ENCODE data around the gene CTPS1.

Gene CTPS1

GRCh38 chr1:40938393-40938792 lies 41.1 kb upstream of the CTPS1 start:
- Histone ChIP-seq H3K36me3 (ENCODE audit: control insufficient read depth, insufficient read depth, low read length) (no peaks in the 10 kb centered on the region), H3K4me3 (replicated peaks; ENCODE audit: low read depth, low read length) (no peak overlapping the region), H3K27me3 (replicated peaks; ENCODE audit: control insufficient read depth, insufficient read depth, low read length) (no peaks in the 10 kb centered on the region; the same call in 1 of the 2 replicates)
- TF ChIP-seq CTCF (IDR thresholded peaks at IDR 0.05; ENCODE audit: insufficient read depth, low read length, poor library complexity, severe bottlenecking) = no peak
- no peak for DNase-seq (ENCODE audit: extremely low read depth, insufficient read length)

GRCh38 chr1:40939320-40940059 lies 40.0 kb upstream of the CTPS1 start:
- H3K36me3 ChIP-seq (ENCODE audit: control insufficient read depth, insufficient read depth, low read length) = no peaks in the 10 kb centered on the region
- DNase-seq (ENCODE audit: extremely low read depth, insufficient read length) = no peak
- no peak overlapping the region for H3K4me3 ChIP-seq (replicated peaks; ENCODE audit: low read depth, low read length)
- H3K27me3 ChIP-seq (replicated peaks; ENCODE audit: control insufficient read depth, insufficient read depth, low read length) = no peaks in the 10 kb centered on the region
- no peak for TF ChIP-seq CTCF (IDR thresholded peaks at IDR 0.05; ENCODE audit: insufficient read depth, low read length, poor library complexity, severe bottlenecking)

- no peak for DNase-seq (ENCODE audit: extremely low read depth, insufficient read length)
Observed at GRCh38 chr1:40944326-40944725, 35.2 kb upstream of the CTPS1 start.

GRCh38 chr1:40944841-40945430 lies 34.6 kb upstream of the CTPS1 start:
- Histone ChIP-seq H3K27me3 (replicated peaks; ENCODE audit: control insufficient read depth, insufficient read depth, low read length) (no peaks in the 10 kb centered on the region), H3K36me3 (ENCODE audit: control insufficient read depth, insufficient read depth, low read length) (no peaks in the 10 kb centered on the region), H3K4me3 (replicated peaks; ENCODE audit: low read depth, low read length) (no peak overlapping the region)
- DNase-seq (ENCODE audit: extremely low read depth, insufficient read length) = no peak
- TF ChIP-seq CTCF (IDR thresholded peaks at IDR 0.05; ENCODE audit: insufficient read depth, low read length, poor library complexity, severe bottlenecking) = no peak

More at GRCh38 chr1:40944326-40944725, 35.2 kb upstream of the CTPS1 start:
- Histone ChIP-seq H3K27me3 (replicated peaks; ENCODE audit: control insufficient read depth, insufficient read depth, low read length) (no peaks in the 10 kb centered on the region), H3K36me3 (ENCODE audit: control insufficient read depth, insufficient read depth, low read length) (no peaks in the 10 kb centered on the region), H3K4me3 (replicated peaks; ENCODE audit: low read depth, low read length) (no peak overlapping the region)
- TF ChIP-seq CTCF (IDR thresholded peaks at IDR 0.05; ENCODE audit: insufficient read depth, low read length, poor library complexity, severe bottlenecking) = no peak

GRCh38 chr1:40945491-40945973 lies 34.0 kb upstream of the CTPS1 start:
- no peaks in the 10 kb centered on the region for H3K36me3 ChIP-seq (ENCODE audit: control insufficient read depth, insufficient read depth, low read length)
- no peak for DNase-seq (ENCODE audit: extremely low read depth, insufficient read length)
- H3K27me3 ChIP-seq (replicated peaks; ENCODE audit: control insufficient read depth, insufficient read depth, low read length) = no peaks in the 10 kb centered on the region
- TF ChIP-seq CTCF (IDR thresholded peaks at IDR 0.05; ENCODE audit: insufficient read depth, low read length, poor library complexity, severe bottlenecking) = no peak
- no peak overlapping the region for H3K4me3 ChIP-seq (replicated peaks; ENCODE audit: low read depth, low read length)
